ENCODE measurements around the gene SPEN. TPM values are rescaled to one million over a fixed set of nuclear protein-coding genes. Genes with fewer than 3 reads are reported as not detected.

SPEN gene
- total RNA-seq, 1 experiment from 2014 or later = 20.1 TPM

DNA sequence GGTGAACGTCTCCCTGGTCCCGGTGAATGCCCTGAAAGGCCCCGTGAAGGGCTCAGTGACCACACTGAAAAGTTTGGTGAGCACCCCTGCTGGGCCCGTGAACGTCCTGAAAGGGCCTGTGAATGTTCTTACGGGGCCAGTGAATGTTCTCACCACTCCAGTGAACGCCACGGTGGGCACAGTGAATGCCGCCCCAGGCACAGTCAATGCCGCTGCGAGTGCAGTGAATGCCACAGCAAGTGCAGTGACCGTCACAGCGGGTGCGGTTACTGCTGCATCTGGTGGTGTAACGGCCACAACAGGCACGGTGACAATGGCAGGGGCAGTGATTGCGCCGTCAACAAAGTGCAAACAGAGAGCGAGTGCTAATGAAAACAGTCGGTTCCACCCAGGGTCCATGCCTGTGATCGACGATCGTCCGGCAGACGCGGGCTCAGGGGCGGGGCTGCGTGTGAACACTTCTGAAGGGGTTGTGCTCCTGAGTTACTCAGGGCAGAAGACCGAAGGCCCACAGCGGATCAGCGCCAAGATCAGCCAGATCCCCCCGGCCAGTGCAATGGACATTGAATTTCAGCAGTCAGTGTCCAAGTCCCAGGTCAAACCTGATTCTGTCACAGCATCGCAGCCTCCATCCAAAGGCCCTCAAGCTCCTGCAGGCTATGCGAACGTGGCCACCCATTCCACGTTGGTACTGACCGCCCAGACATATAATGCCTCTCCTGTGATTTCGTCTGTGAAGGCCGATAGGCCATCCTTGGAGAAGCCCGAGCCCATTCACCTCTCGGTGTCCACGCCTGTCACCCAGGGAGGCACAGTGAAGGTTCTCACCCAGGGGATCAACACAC lies 86.9 kb downstream of the SPEN start:
- no peak for DNase-seq (ENCODE audit: low spot score)

DNA sequence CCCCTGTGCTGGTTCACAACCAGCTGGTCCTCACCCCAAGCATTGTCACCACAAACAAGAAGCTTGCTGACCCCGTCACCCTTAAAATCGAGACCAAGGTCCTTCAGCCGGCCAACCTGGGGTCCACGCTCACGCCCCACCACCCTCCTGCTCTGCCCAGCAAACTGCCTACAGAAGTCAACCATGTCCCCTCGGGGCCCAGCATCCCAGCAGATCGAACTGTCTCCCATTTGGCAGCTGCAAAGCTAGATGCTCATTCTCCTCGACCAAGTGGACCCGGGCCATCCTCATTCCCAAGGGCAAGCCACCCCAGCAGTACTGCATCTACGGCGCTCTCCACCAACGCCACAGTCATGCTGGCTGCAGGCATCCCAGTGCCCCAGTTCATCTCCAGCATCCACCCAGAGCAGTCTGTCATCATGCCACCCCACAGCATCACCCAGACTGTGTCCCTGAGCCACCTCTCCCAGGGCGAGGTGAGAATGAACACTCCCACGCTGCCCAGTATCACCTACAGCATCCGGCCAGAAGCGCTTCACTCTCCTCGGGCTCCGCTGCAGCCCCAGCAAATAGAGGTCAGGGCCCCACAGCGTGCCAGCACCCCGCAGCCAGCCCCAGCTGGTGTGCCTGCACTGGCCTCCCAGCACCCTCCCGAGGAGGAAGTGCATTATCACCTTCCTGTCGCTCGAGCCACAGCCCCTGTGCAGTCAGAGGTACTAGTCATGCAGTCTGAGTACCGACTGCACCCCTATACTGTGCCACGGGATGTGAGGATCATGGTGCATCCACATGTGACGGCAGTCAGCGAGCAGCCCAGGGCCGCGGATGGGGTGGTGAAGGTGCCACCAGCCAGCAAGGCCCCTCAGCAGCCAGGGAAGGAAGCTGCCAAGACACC lies 87.8 kb downstream of the SPEN start:
- no peak for DNase-seq (ENCODE audit: low spot score)

GRCh38 chr1:15936025-15936424 lies 88.5 kb downstream of the SPEN start:
- DNase-seq (ENCODE audit: low spot score) = no peak

- no peak for DNase-seq (ENCODE audit: low spot score)
Observed at GRCh38 chr1:15937146-15937545, 89.6 kb downstream of the SPEN start.

- no peak for DNase-seq (ENCODE audit: low spot score)
Observed at GRCh38 chr1:15937706-15938168, 90.2 kb downstream of the SPEN start.

DNA sequence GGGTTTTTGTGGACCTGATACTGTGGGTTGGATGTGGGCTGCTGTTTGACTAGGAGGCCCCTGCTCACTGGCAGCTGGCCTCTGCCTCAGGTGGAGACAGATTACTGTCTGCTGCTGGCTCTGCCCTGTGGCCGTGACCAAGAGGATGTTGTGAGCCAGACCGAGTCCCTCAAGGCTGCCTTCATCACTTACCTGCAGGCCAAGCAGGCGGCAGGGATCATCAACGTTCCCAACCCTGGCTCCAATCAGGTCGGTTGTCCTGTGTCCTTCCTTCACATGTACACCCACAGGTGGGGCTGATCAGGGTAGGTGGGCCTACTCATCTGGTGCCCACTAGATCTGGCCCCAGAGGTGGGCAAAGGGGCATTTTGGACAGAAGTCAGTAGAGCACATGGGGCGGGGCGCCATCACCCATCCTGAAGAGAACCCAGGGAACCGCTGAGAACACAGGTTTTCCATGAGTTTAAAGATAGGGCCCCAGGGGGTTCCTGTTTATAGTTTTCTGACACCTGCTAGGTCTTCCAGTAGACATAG lies 91.2 kb downstream of the SPEN start:
- DNase-seq (ENCODE audit: low spot score) = no peak

GRCh38 chr1:15939181-15940109 lies 91.9 kb downstream of the SPEN start:
- DNase-seq (ENCODE audit: low spot score) = no peak

DNA sequence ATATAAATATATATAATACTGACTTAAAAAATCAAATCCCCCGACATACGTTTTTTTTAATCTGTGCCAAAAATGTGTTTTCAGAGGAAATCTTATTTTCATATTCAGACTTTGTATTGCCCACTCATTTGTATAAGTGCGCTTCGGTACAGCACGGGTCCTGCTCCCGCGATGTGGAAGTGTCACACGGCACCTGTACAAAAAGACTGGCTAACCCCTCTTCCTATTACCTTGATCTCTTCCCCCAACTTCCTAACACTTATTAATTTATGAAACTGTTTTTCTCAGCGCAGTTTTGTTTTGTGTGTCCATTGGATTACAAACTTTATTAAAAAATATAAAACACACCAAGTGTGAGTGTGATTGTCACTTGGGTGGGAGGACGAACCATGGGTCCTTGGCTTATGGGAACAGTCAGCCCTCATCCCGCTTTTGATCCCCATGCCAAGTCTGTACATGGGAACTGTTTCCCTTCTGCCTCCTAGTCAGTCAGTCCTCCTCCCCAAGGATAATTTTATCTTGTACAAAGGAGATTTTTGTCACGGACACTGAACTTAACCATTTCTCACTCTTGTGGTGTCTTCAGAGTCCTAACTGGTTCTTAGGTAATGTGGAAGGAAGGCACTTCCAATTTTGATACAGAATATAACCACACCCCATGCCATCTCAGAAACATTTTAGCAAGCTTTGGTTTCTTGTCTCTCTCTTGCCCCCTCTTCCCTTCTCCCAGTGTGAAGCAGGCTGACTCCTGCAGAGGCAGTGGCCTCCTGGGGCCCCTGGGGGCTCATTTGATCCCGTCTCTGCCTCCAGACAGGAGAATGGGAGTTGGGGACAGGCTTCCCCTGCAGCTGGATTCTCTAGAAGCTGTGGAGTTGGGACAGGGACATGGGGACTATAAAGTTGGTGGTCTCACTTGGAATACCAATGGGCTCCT lies 92.9 kb downstream of the SPEN start:
- no peak for DNase-seq (ENCODE audit: low spot score)

DNA sequence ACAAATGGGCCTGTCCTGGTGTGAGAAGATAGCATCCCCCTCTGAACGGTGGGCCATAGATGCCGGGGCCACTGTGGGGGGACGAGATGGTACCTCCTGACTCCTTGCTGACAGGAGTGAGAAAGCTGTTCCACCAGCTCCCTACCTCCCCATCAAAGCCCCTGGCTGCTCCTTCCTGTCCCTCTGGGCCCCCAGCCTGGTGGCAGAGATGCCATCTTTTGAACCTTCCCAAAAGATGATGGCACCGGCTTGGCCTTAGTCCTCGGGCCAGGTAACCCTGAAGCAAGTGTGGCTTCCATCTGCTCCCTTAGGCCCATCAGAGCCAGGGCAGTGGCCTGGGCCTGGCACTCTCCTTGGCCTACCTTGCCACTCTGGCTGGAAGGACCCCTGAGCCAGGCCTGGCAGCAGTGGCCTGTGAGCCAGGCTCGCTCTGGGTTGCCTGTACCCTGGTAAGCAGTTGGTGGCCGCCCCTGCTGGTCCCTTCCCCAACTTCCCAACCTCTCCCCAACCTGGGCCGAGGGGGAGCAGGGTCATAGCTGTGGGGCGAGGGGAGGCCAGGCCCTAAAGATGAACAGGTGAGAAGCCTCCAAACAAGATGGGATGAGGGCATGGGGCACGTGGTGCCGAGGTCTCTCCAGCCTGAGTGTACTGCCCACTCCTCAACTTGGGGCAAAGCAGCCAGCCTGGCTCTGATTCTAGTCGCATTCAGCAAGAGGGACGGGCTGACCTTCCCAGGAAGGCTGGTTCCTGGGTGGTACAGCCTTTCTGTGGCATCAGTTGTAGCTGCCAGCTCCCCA lies 93.7 kb downstream of the SPEN start:
- no peak for DNase-seq (ENCODE audit: low spot score)

GRCh38 chr1:15941899-15942660 lies 94.6 kb downstream of the SPEN start:
- DNase-seq (ENCODE audit: low spot score) = no peak

GRCh38 chr1:15942661-15943327 lies 95.3 kb downstream of the SPEN start:
- DNase-seq (ENCODE audit: low spot score) = no peak

- no peak for DNase-seq (ENCODE audit: low spot score)
Observed at GRCh38 chr1:15943328-15943991, 96.0 kb downstream of the SPEN start.

DNA sequence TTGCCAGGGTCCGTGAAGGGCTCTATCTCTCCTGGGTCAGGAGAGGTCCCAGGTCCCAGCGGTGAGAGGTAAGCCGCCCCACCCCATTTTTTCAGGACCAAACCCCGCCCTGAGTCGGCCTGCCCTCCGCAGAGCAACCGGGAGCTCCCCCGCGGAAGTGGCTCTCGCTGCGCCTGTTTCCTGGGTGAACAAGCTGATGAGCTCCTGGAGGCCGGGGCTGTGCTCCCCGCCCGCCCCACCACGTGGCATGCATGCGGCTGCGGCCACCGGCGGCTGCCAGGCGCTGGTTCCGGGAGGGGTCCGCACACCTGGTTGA lies 96.4 kb downstream of the SPEN start:
- no peak for DNase-seq (ENCODE audit: low spot score)

DNA sequence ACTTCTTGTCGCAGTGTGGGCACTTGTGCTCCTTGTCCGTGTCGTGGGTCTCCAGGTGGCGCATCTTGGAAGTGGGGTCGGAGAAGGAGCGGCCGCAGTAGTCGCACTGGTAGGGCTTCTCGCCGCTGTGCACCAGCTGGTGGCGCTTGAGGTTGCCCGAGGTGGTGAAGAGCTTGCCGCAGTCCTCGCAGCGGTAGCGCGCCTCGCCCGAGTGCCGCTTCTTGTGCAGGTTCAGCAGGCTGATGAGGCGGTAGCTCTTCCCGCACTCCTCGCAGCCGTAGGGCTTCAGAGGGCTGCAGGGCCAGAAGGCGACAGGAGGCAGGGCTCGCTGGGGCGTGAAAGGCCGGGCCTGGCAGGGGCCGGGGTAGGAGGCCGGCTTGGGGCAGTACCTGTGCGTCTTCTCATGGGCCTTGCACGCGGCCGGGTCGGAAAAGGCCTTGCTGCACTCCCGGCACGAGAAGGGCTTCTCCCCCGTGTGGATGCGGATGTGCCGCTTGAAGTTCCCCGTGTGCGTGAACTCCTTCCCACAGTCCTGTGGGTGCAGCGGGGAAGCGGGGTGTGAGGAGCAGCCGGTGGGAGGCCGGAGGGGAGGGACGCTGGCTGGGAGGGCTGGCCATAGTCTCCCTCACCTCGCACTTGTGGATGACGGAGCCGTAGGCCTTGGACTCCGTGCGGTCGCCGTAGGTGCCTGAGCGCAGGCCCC lies 97.0 kb downstream of the SPEN start:
- no peak for DNase-seq (ENCODE audit: low spot score)

DNA sequence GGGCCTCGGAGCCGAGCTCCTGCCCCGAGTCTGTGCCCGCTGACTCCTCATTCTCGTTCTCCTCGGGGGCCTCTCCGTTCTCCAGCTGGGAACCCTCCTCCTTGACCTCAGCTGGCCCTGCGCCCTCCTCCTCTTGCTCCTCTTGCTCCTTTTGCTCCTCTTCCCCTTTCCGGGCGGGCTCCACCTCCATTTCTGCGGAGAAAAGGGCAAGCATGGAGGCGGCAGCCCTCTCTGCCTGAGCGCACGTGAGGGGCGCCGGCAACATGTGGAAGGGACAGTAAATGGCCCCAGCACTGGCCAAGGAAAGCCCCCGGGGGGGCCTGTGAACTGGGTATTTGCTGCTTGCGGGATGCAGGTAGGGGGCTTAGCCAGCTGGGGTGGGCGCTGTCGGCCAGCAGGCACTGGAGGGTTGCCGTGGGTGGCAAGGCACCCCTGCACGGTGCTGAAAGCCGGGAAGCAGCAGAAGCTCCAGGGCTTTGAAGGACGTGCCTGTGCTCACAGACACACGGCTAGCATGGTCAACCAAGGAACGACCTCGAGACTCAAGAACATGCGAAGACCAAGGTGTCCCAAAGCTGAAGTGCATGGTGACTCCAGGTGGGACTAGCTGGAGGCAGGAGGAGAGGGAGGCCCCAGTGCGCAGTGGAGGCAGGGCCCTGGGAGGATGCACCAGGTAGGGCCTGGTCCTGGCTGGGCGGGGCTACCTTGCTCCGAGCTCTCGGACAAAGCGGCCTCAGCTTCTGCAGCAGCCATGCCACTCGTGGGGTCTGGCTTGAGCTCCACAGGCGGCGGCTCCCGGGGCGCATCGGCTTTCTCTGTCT lies 97.7 kb downstream of the SPEN start:
- no peak for DNase-seq (ENCODE audit: low spot score)

Data from HT-29 (cell line).